Measurements from ENCODE around the gene OR5K2. TPM values are rescaled to one million over a fixed set of nuclear protein-coding genes. Genes with fewer than 3 reads are reported as not detected.

OR5K2 gene
- total RNA-seq, 1 donor from 2014 or later: not detected

DNA sequence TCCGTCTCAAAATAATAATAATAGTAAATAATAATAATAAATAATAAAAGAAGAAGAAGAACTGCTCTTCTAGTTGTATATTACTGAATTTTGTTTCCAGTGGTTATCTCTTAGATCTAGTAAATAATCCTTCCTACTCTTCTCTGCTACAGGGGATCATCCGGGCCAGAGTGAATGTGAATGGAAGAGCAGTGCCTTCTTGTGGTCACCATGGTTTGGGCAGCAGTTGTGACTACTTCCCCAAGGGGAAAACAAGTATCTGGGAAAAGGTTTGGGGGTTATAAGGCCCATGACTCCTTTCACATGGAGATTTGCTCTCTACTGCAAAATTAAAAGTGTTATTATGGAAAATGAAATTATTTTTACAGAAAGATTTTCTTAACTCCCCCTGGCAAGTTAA, 39.9 kb upstream of the OR5K2 start:
- H3K36me3 ChIP-seq: no peaks in the 10 kb centered on the region
- H3K4me3 ChIP-seq: no peak overlapping the region
- no peak overlapping the region for H3K27ac ChIP-seq (replicated peaks)
- H3K9me3 ChIP-seq (replicated peaks): peaks cover 40% of the 10 kb centered on the region
- H3K4me1 ChIP-seq: no peaks in the 10 kb centered on the region
- TF ChIP-seq, protein P1, sequence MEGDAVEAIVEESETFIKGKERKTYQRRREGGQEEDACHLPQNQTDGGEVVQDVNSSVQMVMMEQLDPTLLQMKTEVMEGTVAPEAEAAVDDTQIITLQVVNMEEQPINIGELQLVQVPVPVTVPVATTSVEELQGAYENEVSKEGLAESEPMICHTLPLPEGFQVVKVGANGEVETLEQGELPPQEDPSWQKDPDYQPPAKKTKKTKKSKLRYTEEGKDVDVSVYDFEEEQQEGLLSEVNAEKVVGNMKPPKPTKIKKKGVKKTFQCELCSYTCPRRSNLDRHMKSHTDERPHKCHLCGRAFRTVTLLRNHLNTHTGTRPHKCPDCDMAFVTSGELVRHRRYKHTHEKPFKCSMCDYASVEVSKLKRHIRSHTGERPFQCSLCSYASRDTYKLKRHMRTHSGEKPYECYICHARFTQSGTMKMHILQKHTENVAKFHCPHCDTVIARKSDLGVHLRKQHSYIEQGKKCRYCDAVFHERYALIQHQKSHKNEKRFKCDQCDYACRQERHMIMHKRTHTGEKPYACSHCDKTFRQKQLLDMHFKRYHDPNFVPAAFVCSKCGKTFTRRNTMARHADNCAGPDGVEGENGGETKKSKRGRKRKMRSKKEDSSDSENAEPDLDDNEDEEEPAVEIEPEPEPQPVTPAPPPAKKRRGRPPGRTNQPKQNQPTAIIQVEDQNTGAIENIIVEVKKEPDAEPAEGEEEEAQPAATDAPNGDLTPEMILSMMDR (IDR thresholded peaks at IDR 0.05; ENCODE audit: borderline replicate concordance): no peak
- H3K27me3 ChIP-seq (ENCODE audit: low read depth): no peaks in the 10 kb centered on the region
- DNase-seq: no peak
- intact Hi-C loops (cut with micrococcal nuclease): no loop called here

DNA sequence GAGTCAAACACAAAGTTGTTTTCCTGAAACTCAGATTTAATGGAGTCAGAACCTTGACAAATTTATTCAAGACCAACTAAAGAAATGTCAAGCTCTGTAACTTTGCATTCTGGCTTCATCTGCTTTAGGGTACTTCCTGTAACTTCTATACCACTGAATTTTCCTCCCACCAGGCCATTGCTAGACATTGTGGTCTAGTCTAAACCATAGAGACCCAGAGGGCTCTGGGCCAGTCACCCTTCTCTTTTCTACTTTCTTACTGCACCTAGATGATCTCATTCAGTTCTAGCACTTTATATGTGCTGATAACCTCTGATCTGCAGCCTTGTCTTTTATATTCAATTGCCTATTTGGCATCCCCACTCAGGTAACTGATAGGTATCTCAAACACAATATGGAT, 37.3 kb upstream of the OR5K2 start:
- intact Hi-C loops (cut with micrococcal nuclease): no loop called here
- TF ChIP-seq, protein P1 (IDR thresholded peaks at IDR 0.05; ENCODE audit: borderline replicate concordance): no peak
- no peak overlapping the region for H3K27ac ChIP-seq (replicated peaks)
- no peaks in the 10 kb centered on the region for H3K36me3 ChIP-seq
- no peaks in the 10 kb centered on the region for H3K4me1 ChIP-seq
- no peak overlapping the region for H3K4me3 ChIP-seq
- no peaks in the 10 kb centered on the region for H3K27me3 ChIP-seq (ENCODE audit: low read depth)
- DNase-seq: no peak
- peaks cover 57% of the 10 kb centered on the region for H3K9me3 ChIP-seq (replicated peaks)

DNA sequence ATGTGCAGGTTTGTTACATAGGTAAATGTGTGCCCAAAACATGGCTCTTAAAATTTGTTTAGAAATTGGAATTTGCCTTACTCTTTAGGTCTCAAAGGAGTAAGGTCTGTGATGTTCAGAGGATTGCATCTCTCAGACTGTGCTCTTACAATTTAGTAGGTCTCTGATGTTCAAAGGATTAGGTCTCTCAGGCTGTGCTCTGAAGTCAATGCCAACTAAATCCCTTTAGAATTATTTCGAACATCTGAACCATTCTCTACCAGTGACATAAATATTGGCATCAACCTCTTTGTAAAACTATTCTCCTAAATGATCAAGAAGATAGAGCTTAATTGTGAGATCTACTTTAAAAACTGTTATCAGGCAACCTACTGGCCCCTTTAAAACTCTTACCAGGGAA, 34.6 kb upstream of the OR5K2 start, which contains the start of gene OR5K1:
Gene OR5K1 (plus strand): TSS at position 301 of the 400 bp plus-strand sequence. CDS start 6,376 bp downstream, outside the sequence.
- TF ChIP-seq, protein P1 (IDR thresholded peaks at IDR 0.05; ENCODE audit: borderline replicate concordance): no peak
- H3K4me3 ChIP-seq: no peak within 1 kb of the TSS
- DNase-seq: no peak
- H3K9me3 ChIP-seq (replicated peaks): peaks cover 57% of the 10 kb centered on the region
- H3K27me3 ChIP-seq (ENCODE audit: low read depth): no peaks in the 10 kb centered on the region
- intact Hi-C loops (cut with micrococcal nuclease): no loop called here
- H3K4me1 ChIP-seq: no peaks in the 10 kb centered on the region
- H3K36me3 ChIP-seq: no peaks in the 10 kb centered on the region
- H3K27ac ChIP-seq (replicated peaks): no peak within 1 kb of the TSS

DNA sequence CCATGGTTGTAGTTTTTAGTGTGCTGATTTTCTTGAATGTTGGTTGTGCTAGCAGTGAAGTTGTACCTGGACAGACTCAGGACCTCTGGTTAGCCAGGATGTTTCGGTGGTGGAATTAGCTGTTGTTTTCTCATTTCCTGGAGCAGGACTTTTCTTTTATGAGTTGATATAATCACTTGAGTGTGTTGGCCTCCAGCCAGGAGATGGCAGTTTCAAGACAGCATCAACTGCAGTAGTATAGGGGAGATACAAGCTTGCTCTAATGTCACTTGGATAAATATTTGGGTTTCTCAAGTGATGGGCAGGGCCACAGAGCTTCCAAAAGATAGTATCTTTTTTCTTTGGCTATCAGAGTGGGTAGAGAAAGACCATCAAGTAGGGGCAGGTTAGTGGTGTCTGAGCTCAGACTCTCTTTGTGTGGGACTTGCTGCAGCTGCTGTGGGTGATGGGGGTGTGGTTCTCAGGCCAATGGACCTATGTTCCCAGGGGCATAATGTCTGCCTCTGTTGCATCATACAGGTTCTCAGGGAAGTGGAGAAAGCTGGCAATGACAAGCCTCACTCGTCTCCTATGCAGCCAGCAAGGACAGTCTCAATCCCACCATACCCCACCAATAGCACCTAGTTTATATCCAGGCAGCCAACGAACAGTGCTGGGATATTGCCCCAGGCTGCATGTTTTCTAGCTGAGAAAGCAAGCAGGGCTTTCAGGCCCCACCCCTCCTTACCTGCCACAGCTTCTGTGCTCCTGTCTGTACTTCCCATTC, 14.6 kb upstream of the OR5K2 start:
- intact Hi-C loops (cut with micrococcal nuclease): no loop called here
- TF ChIP-seq, protein P1 (IDR thresholded peaks at IDR 0.05; ENCODE audit: borderline replicate concordance): no peak

DNA sequence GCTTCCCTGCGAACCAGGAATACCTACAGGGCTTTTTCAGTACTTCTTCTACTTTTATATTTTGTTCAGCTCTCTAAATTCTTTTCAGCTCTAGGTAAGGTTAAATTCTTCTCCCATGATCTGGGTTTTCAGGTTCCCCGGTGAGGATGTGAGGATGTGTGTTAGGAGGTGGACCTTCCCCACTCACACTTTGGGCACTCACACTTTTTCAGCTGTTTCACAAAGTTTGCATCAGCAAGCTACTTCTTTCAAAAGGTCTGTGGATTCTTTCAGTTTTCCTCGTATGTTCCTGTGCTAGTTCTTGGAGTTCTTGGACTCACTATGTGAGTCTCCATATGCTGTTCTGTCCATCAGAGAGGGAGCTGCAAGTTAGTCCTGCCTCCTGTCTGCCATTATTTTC, 13.9 kb upstream of the OR5K2 start:
- Histone ChIP-seq H3K4me1 (no peaks in the 10 kb centered on the region), H3K36me3 (no peaks in the 10 kb centered on the region), H3K9me3 (replicated peaks) (peaks cover 66% of the 10 kb centered on the region), H3K27me3 (ENCODE audit: low read depth) (no peaks in the 10 kb centered on the region), H3K4me3 (no peak overlapping the region), H3K27ac (replicated peaks) (no peak overlapping the region)
- TF ChIP-seq, protein P1 (IDR thresholded peaks at IDR 0.05; ENCODE audit: borderline replicate concordance): no peak
- intact Hi-C loops (cut with micrococcal nuclease): no loop called here
- DNase-seq: no peak

More for the DNA sequence above, 14.6 kb upstream of the OR5K2 start:
- Histone ChIP-seq H3K36me3 (no peaks in the 10 kb centered on the region), H3K27me3 (ENCODE audit: low read depth) (no peaks in the 10 kb centered on the region), H3K9me3 (replicated peaks) (peaks cover 66% of the 10 kb centered on the region), H3K4me1 (no peaks in the 10 kb centered on the region), H3K27ac (replicated peaks) (no peak overlapping the region), H3K4me3 (no peak overlapping the region)
- no peak for DNase-seq
